GM19239 (cell line): Measurements from ENCODE around the gene FAM151A.

ENCODE experiments used
- DNase-seq: peaks from one replicate; pipeline ENCODE4 v3.0.0; 2011; ENCODE audit warnings: low spot score; ENCODE audit not compliant: insufficient read length
- FAIRE-seq: peaks from 2 replicates; lab custom pipeline; 2011; peaks lifted over from hg19 to GRCh38; lab: Jason Lieb, UNC

The FAM151A gene

GRCh38 chr1:54623216-54624007, at the start of gene FAM151A:
Gene FAM151A, minus strand, starts transcription at chr1:54623525. Its CDS starts 130 bp downstream, at chr1:54623395.
- FAIRE-seq, result no peak
- DNase-seq, result no peak

GRCh38 chr1:54671985-54672608, 48.8 kb upstream of the FAM151A start:
- DNase-seq, result peak; percentile 67
- peak; percentile 55 for FAIRE-seq

GRCh38 chr1:54668567-54668966, 45.2 kb upstream of the FAM151A start:
- DNase-seq (no peak), FAIRE-seq (no peak)

GRCh38 chr1:54667797-54668196, 44.5 kb upstream of the FAM151A start:
- DNase-seq (no peak), FAIRE-seq (no peak)

GRCh38 chr1:54666333-54666732, 43.0 kb upstream of the FAM151A start:
- DNase-seq (no peak), FAIRE-seq (no peak)

- FAIRE-seq (no peak), DNase-seq (no peak)
Measured at GRCh38 chr1:54665852-54666251, 42.5 kb upstream of the FAM151A start.

GRCh38 chr1:54664364-54664763, 41.0 kb upstream of the FAM151A start:
- DNase-seq (no peak), FAIRE-seq (no peak)

- FAIRE-seq (no peak), DNase-seq (no peak)
Measured at GRCh38 chr1:54663725-54664124, 40.4 kb upstream of the FAM151A start.

GRCh38 chr1:54658164-54658913, 35.0 kb upstream of the FAM151A start:
- DNase-seq (no peak), FAIRE-seq (no peak)

GRCh38 chr1:54653036-54653435, 29.7 kb upstream of the FAM151A start:
- no peak for DNase-seq
- no peak for FAIRE-seq

- no peak for FAIRE-seq
- no peak for DNase-seq
Measured at GRCh38 chr1:54652168-54652567, 28.8 kb upstream of the FAM151A start.

- no peak for FAIRE-seq
- DNase-seq, result no peak
Measured at GRCh38 chr1:54651608-54652007, 28.3 kb upstream of the FAM151A start.

GRCh38 chr1:54650417-54650816, 27.1 kb upstream of the FAM151A start:
- no peak for FAIRE-seq

GRCh38 chr1:54649921-54650320, 26.6 kb upstream of the FAM151A start:
- DNase-seq (no peak), FAIRE-seq (no peak)

More at GRCh38 chr1:54650417-54650816, 27.1 kb upstream of the FAM151A start:
- DNase-seq, result no peak

GRCh38 chr1:54649130-54649898, 26.0 kb upstream of the FAM151A start:
- FAIRE-seq, result no peak

GRCh38 chr1:54645806-54646676, 22.7 kb upstream of the FAM151A start:
- no peak for FAIRE-seq
- DNase-seq, result no peak

More at GRCh38 chr1:54649130-54649898, 26.0 kb upstream of the FAM151A start:
- no peak for DNase-seq

- FAIRE-seq, result no peak
- no peak for DNase-seq
Measured at GRCh38 chr1:54643736-54644135, 20.4 kb upstream of the FAM151A start.

GRCh38 chr1:54640863-54641836, 17.8 kb upstream of the FAM151A start, which contains the start of gene MROH7:
Gene MROH7, plus strand, starts transcription at chr1:54641786. Its CDS starts 11,141 bp downstream, at chr1:54652927.
- no peak for FAIRE-seq
- no peak for DNase-seq
